ENCODE measurements around the gene BAHCC1.

BAHCC1 gene

DNA sequence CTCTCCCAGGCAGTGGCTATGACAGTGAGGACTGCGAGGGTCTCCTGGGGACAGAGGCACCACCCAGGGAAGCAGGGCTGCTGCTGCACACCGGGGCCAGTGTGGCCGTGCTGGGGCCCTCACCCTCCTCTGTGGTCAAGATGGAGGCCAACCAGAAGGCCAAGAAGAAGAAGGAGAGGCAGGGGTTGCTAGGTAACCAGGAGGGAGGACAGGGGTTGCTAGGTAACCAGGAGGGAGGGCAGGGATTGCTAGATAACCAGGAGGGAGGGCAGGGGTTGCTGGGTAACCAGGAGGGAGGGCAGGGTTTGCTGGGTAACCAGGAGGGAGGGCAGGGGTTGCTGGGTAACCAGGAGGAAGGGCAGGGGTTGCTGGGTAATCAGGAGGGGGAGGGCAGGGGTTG lies 62.1 kb downstream of the BAHCC1 start:
- Histone ChIP-seq H3K79me2 (ENCODE audit: insufficient read depth, low read length) (peaks cover 54% of the 10 kb centered on the region), H3K4me2 (ENCODE audit: low read depth, low read length, poor library complexity, severe bottlenecking) (peak overlapping the region; percentile 83), H3K4me1 (ENCODE audit: insufficient read depth, low read length, poor library complexity, severe bottlenecking) (peaks cover 50% of the 10 kb centered on the region), H3K4me3 (ENCODE audit: low read length, poor library complexity, severe bottlenecking) (peak overlapping the region; percentile 73), H3F3A (ENCODE audit: low read depth) (no peaks in the 10 kb centered on the region), H3K9ac (ENCODE audit: low read depth, low read length, poor library complexity, severe bottlenecking) (no peak overlapping the region), H3K9me3 (ENCODE audit: insufficient read depth, low read depth, low read length) (no peaks in the 10 kb centered on the region), H3K27me3 (ENCODE audit: insufficient read depth, low read length, poor library complexity, severe bottlenecking) (no peaks in the 10 kb centered on the region), H3K36me3 (ENCODE audit: insufficient read depth, low read length) (peaks cover 16% of the 10 kb centered on the region; the same call in 1 of the 2 replicates), H3K9me2 (replicated peaks; ENCODE audit: low read depth, low read length) (no peaks in the 10 kb centered on the region), H4K20me1 (ENCODE audit: insufficient read depth, low read length, poor library complexity, severe bottlenecking) (peaks cover 5% of the 10 kb centered on the region), H2AFZ (ENCODE audit: low read length) (no peak overlapping the region)
- TF ChIP-seq EZH2phosphoT487 (IDR thresholded peaks at IDR 0.05; ENCODE audit: borderline replicate concordance): no peak
- TF ChIP-seq, protein P1, sequence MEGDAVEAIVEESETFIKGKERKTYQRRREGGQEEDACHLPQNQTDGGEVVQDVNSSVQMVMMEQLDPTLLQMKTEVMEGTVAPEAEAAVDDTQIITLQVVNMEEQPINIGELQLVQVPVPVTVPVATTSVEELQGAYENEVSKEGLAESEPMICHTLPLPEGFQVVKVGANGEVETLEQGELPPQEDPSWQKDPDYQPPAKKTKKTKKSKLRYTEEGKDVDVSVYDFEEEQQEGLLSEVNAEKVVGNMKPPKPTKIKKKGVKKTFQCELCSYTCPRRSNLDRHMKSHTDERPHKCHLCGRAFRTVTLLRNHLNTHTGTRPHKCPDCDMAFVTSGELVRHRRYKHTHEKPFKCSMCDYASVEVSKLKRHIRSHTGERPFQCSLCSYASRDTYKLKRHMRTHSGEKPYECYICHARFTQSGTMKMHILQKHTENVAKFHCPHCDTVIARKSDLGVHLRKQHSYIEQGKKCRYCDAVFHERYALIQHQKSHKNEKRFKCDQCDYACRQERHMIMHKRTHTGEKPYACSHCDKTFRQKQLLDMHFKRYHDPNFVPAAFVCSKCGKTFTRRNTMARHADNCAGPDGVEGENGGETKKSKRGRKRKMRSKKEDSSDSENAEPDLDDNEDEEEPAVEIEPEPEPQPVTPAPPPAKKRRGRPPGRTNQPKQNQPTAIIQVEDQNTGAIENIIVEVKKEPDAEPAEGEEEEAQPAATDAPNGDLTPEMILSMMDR (conservative IDR thresholded peaks at IDR 0.05; ENCODE audit: low read length): no peak

DNA sequence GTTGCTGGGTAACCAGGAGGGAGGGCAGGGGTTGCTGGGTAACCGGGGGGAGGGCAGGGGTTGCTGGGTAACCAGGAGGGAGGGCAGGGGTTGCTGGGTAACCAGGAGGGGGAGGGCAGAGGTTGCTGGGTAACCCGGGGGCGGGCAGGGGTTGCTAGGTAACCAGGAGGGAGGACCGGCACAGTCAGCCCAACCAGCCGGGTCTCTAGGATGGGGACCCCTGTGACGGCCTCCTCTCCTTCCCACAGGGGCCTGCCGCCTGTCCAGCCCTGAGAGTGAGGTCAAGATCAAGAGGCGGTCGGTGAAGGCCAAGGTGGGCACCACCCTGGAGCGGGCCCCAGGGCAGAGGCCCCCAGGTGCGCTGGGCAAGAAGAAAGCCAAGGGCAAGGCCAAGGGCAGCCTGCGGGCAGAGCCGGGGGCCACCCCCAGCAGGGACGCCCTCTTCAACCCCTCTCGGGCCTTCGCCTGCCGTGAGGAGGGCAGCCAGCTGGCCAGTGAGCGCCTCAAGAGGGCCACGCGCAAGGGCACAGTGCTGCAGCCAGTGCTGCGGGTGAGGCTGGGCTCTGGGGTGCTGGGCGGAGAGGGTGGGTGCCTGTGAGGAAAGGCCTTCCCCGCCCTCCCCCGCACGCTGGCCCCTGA lies 62.8 kb downstream of the BAHCC1 start:
- no peaks in the 10 kb centered on the region for H3K27me3 ChIP-seq (ENCODE audit: insufficient read depth, low read length, poor library complexity, severe bottlenecking)
- no peaks in the 10 kb centered on the region for H3F3A ChIP-seq (ENCODE audit: low read depth)
- TF ChIP-seq, protein P1 (conservative IDR thresholded peaks at IDR 0.05; ENCODE audit: low read length): no peak
- no peak overlapping the region for H3K9ac ChIP-seq (ENCODE audit: low read depth, low read length, poor library complexity, severe bottlenecking)
- H4K20me1 ChIP-seq (ENCODE audit: insufficient read depth, low read length, poor library complexity, severe bottlenecking): peaks cover 7% of the 10 kb centered on the region
- no peaks in the 10 kb centered on the region for H3K9me2 ChIP-seq (replicated peaks; ENCODE audit: low read depth, low read length)
- no peak overlapping the region for H3K4me2 ChIP-seq (ENCODE audit: low read depth, low read length, poor library complexity, severe bottlenecking)
- no peaks in the 10 kb centered on the region for H3K9me3 ChIP-seq (ENCODE audit: insufficient read depth, low read depth, low read length)
- H3K36me3 ChIP-seq (ENCODE audit: insufficient read depth, low read length): peaks cover 22% of the 10 kb centered on the region; the same call in 1 of the 2 replicates
- H3K4me3 ChIP-seq (ENCODE audit: low read length, poor library complexity, severe bottlenecking): no peak overlapping the region
- no peak overlapping the region for H2AFZ ChIP-seq (ENCODE audit: low read length)
- H3K79me2 ChIP-seq (ENCODE audit: insufficient read depth, low read length): peaks cover 54% of the 10 kb centered on the region
- H3K4me1 ChIP-seq (ENCODE audit: insufficient read depth, low read length, poor library complexity, severe bottlenecking): peaks cover 44% of the 10 kb centered on the region

DNA sequence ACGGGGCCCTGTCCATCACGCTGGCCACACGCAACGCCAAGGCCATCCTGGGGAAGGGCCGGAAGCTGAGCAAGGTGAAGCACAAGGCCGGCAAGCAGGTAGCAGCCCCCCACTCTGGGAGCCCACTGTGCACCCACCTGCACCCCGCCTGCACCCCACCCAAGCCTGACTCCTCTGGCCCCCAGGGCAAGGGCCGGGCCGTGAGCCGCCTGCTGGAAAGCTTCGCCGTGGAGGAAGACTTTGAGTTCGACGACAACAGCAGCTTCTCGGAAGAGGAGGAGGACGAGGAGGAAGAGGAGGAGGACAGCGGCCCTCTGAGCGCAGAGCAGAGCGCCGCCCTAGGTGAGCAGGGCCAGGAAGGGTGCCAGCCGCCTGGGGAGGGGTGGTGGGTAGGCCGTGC lies 63.4 kb downstream of the BAHCC1 start:
- TF ChIP-seq, protein P1 (conservative IDR thresholded peaks at IDR 0.05; ENCODE audit: low read length): no peak
- no peak for TF ChIP-seq EZH2phosphoT487 (IDR thresholded peaks at IDR 0.05; ENCODE audit: borderline replicate concordance)
- H3K36me3 ChIP-seq (ENCODE audit: insufficient read depth, low read length): peaks cover 28% of the 10 kb centered on the region; the same call in 1 of the 2 replicates
- H3K27me3 ChIP-seq (ENCODE audit: insufficient read depth, low read length, poor library complexity, severe bottlenecking): no peaks in the 10 kb centered on the region
- peaks cover 7% of the 10 kb centered on the region for H4K20me1 ChIP-seq (ENCODE audit: insufficient read depth, low read length, poor library complexity, severe bottlenecking)
- H2AFZ ChIP-seq (ENCODE audit: low read length): no peak overlapping the region
- H3K9me3 ChIP-seq (ENCODE audit: insufficient read depth, low read depth, low read length): no peaks in the 10 kb centered on the region
- no peak overlapping the region for H3K4me3 ChIP-seq (ENCODE audit: low read length, poor library complexity, severe bottlenecking)
- peaks cover 50% of the 10 kb centered on the region for H3K79me2 ChIP-seq (ENCODE audit: insufficient read depth, low read length)
- no peak overlapping the region for H3K4me2 ChIP-seq (ENCODE audit: low read depth, low read length, poor library complexity, severe bottlenecking)
- H3F3A ChIP-seq (ENCODE audit: low read depth): no peaks in the 10 kb centered on the region
- H3K4me1 ChIP-seq (ENCODE audit: insufficient read depth, low read length, poor library complexity, severe bottlenecking): peaks cover 38% of the 10 kb centered on the region
- no peak overlapping the region for H3K9ac ChIP-seq (ENCODE audit: low read depth, low read length, poor library complexity, severe bottlenecking)
- H3K9me2 ChIP-seq (replicated peaks; ENCODE audit: low read depth, low read length): no peaks in the 10 kb centered on the region
